Fibroblast of villous mesenchyme (primary cell): ENCODE results near the gene MFAP2. TPM values are rescaled to one million over a fixed set of nuclear protein-coding genes. Genes with fewer than 3 reads are reported as not detected.
"Not testable (repeated sequence)": the region's sequence is repeated elsewhere in the genome, so short reads cannot be mapped to it uniquely, and the experiment has no call there.

Experiments
- DNase-seq: peaks from one replicate; pipeline ENCODE4 v3.0.0-alpha.2; 2010; ENCODE audit warnings: low read depth
- H3K4me3 ChIP-seq: 2 replicates; pipeline ENCODE4 v1.5.1; 2011; ENCODE audit warnings: low read depth, mild to moderate bottlenecking, low read length
- total RNA-seq: library from RNA; depleted of rRNA; stranded (reverse); fragments of >200 nt; gene quantifications from 2 replicates; pipeline ENCODE4 v1.2.3, GENCODE V29; 2012
- TF ChIP-seq, protein P1 (sequence below): IDR thresholded peaks from 2 replicates; pipeline ENCODE4 v1.5.1; 2012; ENCODE audit warnings: low read depth, mild to moderate bottlenecking, low read length; ENCODE audit not compliant: insufficient read depth

The MFAP2 gene
- total RNA-seq, 1 donor: 33.2 TPM

DNA sequence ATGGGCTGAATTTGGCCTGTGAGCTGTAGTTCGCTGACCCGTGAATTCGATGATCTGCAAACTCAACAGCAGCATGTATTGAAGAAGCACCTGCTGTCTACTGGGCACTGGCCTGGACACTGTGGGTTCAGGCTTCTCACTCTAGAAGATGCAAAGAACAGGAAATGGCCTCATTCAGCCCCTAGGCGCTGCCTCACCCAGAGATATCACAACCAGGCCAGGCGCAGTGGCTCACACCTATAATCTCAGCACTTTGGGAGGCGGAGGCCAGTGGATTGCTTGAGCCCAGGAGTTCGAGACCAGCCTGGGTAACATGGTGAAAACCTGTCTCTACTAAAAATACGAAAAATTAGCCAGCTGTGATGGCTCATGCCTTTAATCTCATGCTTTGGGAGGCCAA, 23.6 kb downstream of the MFAP2 start:
- H3K4me3 ChIP-seq: no peak overlapping the region
- TF ChIP-seq, protein P1, sequence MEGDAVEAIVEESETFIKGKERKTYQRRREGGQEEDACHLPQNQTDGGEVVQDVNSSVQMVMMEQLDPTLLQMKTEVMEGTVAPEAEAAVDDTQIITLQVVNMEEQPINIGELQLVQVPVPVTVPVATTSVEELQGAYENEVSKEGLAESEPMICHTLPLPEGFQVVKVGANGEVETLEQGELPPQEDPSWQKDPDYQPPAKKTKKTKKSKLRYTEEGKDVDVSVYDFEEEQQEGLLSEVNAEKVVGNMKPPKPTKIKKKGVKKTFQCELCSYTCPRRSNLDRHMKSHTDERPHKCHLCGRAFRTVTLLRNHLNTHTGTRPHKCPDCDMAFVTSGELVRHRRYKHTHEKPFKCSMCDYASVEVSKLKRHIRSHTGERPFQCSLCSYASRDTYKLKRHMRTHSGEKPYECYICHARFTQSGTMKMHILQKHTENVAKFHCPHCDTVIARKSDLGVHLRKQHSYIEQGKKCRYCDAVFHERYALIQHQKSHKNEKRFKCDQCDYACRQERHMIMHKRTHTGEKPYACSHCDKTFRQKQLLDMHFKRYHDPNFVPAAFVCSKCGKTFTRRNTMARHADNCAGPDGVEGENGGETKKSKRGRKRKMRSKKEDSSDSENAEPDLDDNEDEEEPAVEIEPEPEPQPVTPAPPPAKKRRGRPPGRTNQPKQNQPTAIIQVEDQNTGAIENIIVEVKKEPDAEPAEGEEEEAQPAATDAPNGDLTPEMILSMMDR: no peak

DNA sequence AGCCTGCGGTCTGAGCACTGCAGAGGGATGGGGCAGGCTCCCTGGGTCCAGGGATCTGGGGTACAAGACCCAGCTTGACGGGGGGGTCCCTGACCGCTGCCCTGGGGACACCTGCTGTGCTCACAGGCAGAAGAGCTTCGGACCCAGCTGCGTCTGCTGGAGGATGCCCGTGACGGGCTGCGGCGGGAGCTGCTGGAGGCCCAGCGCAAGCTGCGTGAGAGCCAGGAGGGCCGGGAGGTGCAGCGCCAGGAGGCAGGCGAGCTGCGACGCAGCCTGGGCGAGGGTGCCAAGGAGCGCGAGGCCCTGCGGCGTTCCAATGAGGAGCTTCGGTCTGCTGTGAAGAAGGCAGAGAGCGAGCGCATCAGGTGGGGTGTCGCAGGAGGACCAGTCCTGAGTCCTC, 25.2 kb downstream of the MFAP2 start:
- H3K4me3 ChIP-seq: no peak overlapping the region
- no peak for DNase-seq
- TF ChIP-seq, protein P1: no peak

More for the DNA sequence above, 23.6 kb downstream of the MFAP2 start:
- no peak for DNase-seq

DNA sequence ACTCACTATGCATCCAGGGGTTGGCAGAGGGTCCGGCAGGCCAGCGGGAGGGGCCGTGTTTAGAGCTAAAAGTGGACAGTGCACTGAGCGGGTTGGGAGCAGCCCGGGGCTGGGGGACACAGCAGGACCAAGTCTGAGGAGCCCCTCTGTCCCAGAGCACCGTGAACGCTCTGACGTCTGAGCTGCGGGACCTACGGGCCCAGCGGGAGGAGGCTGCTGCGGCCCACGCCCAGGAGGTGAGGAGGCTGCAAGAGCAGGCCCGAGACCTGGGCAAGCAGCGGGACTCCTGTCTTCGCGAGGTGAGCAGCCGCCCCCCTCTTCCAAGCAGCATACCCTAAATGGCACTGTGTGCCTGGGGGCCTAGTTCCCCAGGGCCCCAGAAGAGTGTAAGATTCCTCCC, 25.8 kb downstream of the MFAP2 start:
- no peak for DNase-seq
- TF ChIP-seq, protein P1: no peak
- no peak overlapping the region for H3K4me3 ChIP-seq

DNA sequence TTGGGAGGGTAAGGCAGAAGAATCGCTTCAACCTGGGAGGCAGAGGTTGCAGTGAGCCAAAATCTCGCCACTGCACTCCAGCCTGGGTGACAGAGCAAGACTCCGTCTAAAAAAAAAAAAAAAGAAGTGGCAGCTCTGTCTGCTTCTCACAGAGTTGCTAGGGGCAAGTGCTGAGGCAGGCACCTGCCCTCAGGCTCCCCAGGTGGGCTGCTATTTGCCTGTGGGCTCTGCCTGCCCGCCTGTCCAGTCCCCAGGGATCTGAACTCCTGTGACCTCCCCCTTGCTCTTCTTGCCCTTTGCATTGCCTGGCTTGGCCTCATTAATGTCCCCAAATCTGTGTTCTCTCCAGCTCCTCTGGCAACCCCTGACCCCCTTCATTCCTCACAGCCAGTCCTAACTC, 28.0 kb downstream of the MFAP2 start:
- DNase-seq, H3K4me3 ChIP-seq: not testable (repeated sequence)

DNA sequence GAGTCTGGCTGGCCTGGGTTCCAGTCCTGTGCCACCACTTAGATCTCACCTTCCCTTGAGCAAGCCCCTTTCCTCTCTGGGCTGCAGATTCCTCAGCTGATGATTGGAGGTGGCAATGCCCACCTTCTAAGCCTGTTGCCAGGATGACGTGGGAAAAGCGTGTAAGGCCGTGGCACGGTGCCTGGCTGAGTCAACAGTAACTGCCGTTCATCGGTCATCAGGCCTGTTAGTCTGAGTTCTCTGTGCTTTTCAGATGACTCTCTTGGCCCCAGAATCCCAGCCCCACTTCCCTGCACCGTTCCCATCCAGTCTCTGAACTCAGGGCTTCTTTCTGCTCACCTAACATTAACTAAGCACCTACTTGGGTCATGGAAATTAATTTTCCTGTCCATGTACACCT, 31.4 kb downstream of the MFAP2 start:
- not testable (repeated sequence) for DNase-seq, H3K4me3 ChIP-seq

DNA sequence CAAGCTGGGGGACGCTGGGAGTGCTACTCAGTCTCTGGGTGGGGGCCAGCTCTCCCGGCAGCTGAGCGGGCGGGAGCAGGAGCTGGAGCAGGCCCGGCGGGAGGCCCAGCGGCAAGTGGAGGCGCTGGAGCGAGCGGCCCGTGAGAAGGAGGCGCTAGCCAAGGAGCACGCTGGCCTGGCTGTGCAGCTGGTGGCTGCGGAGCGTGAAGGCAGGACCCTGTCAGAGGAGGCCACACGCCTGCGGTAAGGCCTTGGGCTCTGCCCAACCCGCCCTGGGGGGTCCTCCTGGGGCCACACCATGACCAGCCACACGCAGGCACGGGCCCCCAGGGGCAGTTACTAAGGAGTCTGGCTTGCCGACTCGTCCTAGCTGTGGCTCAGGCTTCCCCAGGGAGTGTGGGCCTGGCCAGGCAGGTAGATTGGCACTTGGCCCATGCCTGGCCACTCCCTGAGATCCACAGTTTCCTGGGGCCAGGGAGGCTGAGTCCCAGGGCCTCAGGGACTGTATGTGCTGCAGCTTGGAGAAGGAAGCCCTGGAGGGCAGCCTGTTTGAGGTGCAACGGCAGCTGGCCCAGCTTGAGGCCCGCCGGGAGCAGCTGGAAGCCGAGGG, 32.0 kb downstream of the MFAP2 start:
- H3K4me3 ChIP-seq, DNase-seq: not testable (repeated sequence)

DNA sequence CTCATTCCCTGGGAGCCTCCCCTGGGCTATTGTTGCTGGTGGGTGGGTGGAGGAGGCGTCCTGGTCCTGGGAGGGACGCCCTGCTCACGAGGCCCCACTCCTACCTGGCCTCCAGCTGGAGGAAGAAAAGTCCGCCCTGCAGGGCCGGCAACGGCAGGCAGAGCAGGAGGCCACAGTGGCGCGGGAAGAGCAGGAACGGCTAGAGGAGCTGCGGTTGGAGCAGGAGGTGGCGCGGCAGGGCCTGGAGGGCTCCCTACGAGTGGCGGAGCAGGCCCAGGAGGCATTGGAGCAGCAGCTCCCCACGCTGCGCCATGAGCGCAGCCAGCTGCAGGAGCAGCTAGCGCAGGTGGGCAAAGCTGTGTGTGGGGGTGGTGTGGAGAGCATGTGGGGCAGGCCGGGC, 33.8 kb downstream of the MFAP2 start:
- DNase-seq: no peak
- TF ChIP-seq, protein P1: no peak
- no peak overlapping the region for H3K4me3 ChIP-seq

DNA sequence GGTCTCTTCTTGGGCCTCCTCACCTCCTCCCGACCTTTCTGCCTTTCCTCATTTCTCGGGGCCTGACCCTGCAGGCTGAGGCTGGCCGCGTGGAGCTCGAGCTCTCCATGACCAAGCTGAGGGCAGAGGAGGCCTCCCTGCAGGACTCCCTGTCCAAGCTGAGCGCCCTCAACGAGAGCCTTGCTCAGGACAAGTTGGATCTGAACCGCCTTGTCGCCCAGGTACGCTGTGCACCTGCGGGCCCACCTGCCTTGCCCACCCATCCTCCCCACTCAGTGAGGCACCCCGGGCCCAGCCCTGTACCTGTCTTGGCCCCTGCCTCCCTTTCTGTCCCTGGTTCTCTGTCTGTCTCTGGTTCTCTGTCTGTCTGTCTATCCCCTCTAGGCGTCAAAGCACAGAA, 34.2 kb downstream of the MFAP2 start:
- H3K4me3 ChIP-seq, DNase-seq: not testable (repeated sequence)

DNA sequence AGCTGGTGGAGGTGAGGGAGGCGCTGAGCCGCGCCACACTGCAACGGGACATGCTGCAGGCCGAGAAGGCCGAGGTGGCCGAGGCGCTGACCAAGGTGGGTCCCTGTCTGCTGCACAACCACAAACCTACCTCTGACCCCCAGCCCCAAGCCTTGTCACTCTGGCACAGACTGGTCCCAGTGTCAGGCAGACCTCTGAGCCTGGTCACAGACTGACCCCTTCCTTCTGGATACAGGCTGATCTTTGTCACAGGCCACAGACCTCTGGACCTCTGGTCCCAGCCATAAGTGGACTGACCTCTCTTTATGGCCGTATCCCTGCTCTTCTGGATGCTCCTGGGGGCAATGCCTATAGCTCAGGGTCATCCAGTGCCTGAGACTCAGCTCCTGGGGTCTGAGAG, 34.9 kb downstream of the MFAP2 start:
- not testable (repeated sequence) for H3K4me3 ChIP-seq, DNase-seq

DNA sequence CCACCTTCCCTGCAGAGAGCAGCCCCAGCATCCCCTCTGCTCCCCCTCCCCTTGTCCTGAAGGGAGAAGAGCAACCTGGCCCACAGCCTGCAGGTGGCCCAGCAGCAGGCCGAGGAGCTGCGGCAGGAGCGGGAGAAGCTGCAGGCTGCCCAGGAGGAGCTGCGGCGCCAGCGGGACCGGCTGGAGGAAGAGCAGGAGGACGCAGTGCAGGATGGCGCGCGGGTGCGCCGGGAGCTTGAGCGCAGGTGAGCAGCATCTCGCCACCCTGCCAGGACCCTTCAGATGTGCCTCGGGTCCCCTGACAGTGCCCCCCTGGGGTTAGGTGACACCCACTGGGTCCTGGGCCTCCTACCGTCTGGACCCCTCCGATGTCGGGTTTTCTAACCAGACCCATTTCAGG, 36.4 kb downstream of the MFAP2 start:
- TF ChIP-seq, protein P1: no peak

DNA sequence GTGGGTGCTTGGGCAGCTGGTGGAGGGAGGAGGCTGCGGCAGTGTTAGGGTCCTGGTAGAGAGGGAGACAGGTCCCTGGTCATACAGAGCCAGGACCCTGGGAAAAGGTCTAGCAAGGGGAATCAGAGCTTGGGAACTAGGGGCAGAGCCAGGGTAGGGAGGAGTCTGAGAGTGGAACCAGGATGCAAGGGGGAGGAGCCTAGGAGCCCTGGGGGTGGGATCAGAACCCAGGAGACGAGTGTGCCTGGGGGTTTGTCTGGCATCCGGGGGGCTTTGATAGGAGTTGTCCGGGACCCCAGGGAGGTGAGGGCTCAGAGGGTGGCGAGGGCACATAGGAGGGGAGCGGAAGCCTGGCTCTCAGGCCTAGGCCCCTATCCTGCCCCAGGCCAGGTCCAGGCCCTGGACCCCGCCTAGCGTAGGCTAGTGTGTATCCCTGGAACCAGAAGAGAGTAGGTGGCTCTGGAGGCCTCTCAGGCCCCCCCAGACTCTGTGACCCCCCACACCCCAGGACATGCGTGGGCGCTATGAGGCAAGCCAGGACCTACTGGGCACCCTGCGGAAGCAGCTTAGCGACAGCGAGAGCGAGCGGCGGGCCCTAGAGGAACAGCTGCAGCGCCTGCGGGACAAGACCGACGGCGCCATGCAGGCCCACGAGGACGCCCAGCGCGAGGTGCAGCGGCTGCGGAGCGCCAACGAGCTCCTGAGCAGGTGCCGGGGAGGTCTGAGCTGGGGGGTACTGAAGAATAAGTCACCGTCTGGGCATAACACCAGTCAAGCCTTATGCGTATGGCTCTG, 40.8 kb downstream of the MFAP2 start:
- not testable (repeated sequence) for DNase-seq

More for the DNA sequence above, 36.4 kb downstream of the MFAP2 start:
- H3K4me3 ChIP-seq: no peak overlapping the region
- no peak for DNase-seq

More for the DNA sequence above, 40.8 kb downstream of the MFAP2 start:
- peak overlapping the region; percentile 58 for H3K4me3 ChIP-seq
